GM06990 (cell line): Measurements from ENCODE around the gene LAMTOR2.

Experiments
- DNase-seq: peaks from one replicate; pipeline ENCODE4 v3.0.0-alpha.2; 2011; ENCODE audit not compliant: insufficient read length; ENCODE audit errors: extremely low read depth
- H3K27me3 ChIP-seq: replicated peaks from 2 replicates; pipeline ENCODE4 v1.6.0; 2011; ENCODE audit warnings: low read length; ENCODE audit not compliant: control insufficient read depth, insufficient read depth
- H3K36me3 ChIP-seq: 2 replicates; pipeline ENCODE4 v1.5.1; 2011; ENCODE audit warnings: low read length; ENCODE audit not compliant: control insufficient read depth, insufficient read depth
- H3K4me3 ChIP-seq: replicated peaks from 2 replicates; pipeline ENCODE4 v1.5.1; 2011; ENCODE audit warnings: low read depth, mild to moderate bottlenecking, control low read depth, low read length
- CTCF ChIP-seq: IDR thresholded peaks from 2 replicates; pipeline ENCODE4 v1.5.1; 2011; ENCODE audit warnings: low read length, control low read depth, mild to moderate bottlenecking, inconsistent platforms; ENCODE audit not compliant: insufficient read depth, poor library complexity, severe bottlenecking

Gene LAMTOR2

GRCh38 chr1:156079762-156080161, 25.2 kb downstream of the LAMTOR2 start:
- no peak for DNase-seq
- Histone ChIP-seq H3K4me3 (no peak overlapping the region), H3K27me3 (peaks cover 1% of the 10 kb centered on the region; the same call in 1 of the 2 replicates), H3K36me3 (no peaks in the 10 kb centered on the region)
- TF ChIP-seq CTCF: no peak

GRCh38 chr1:156080241-156080862, 25.8 kb downstream of the LAMTOR2 start:
- peaks cover 1% of the 10 kb centered on the region; the same call in 1 of the 2 replicates for H3K27me3 ChIP-seq
- TF ChIP-seq CTCF: no peak
- no peak overlapping the region for H3K4me3 ChIP-seq
- H3K36me3 ChIP-seq: no peaks in the 10 kb centered on the region
- no peak for DNase-seq

GRCh38 chr1:156080863-156081179, 26.2 kb downstream of the LAMTOR2 start:
- DNase-seq: no peak
- TF ChIP-seq CTCF: no peak
- Histone ChIP-seq H3K27me3 (peaks cover 1% of the 10 kb centered on the region; the same call in 1 of the 2 replicates), H3K36me3 (no peaks in the 10 kb centered on the region), H3K4me3 (no peak overlapping the region)

- peak overlapping the region; percentile 76 for H3K4me3 ChIP-seq
- peaks cover 1% of the 10 kb centered on the region; the same call in 1 of the 2 replicates for H3K27me3 ChIP-seq
- TF ChIP-seq CTCF: no peak
- DNase-seq: no peak
- H3K36me3 ChIP-seq: no peaks in the 10 kb centered on the region
Measured at GRCh38 chr1:156081180-156081916, 26.8 kb downstream of the LAMTOR2 start.

GRCh38 chr1:156081917-156082308, 27.3 kb downstream of the LAMTOR2 start:
- peaks cover 1% of the 10 kb centered on the region; the same call in 1 of the 2 replicates for H3K27me3 ChIP-seq
- no peak for TF ChIP-seq CTCF
- H3K36me3 ChIP-seq: no peaks in the 10 kb centered on the region
- H3K4me3 ChIP-seq: peak overlapping the region; percentile 76
- DNase-seq: no peak
